KMS-11 (cell line): ENCODE results near the gene ACADM.
"Not testable (repeated sequence)": the region's sequence is repeated elsewhere in the genome, so short reads cannot be mapped to it uniquely, and the experiment has no call there.

Experiments
- H2AFZ ChIP-seq: fragments of 200-600 bp; sonication (generic); 2 replicates; pipeline ENCODE4 v1.6.1; 2016; ENCODE audit warnings: antibody characterized with exemption, mixed run types, low read depth
- H3K27ac ChIP-seq: fragments of 200-600 bp; sonication (generic); 2 replicates; pipeline ENCODE4 v1.6.1; 2016; ENCODE audit warnings: mild to moderate bottlenecking, mixed run types
- H3K27me3 ChIP-seq: fragments of 200-600 bp; sonication (generic); 2 replicates; pipeline ENCODE4 v1.6.1; 2017; ENCODE audit warnings: mild to moderate bottlenecking, low read depth, mixed run types, moderate library complexity; ENCODE audit not compliant: insufficient read depth
- H3K36me3 ChIP-seq: fragments of 200-600 bp; sonication (generic); 2 replicates; pipeline ENCODE4 v1.6.1; 2017; ENCODE audit warnings: mild to moderate bottlenecking, mixed run types; ENCODE audit not compliant: insufficient read depth
- H3K4me1 ChIP-seq: fragments of 200-600 bp; sonication (generic); 2 replicates; pipeline ENCODE4 v1.6.1; 2016; ENCODE audit warnings: mild to moderate bottlenecking, low read depth, mixed run types; ENCODE audit not compliant: poor library complexity, severe bottlenecking
- H3K4me2 ChIP-seq: fragments of 200-600 bp; sonication (generic); 2 replicates; pipeline ENCODE4 v1.7.0; 2016; ENCODE audit warnings: mild to moderate bottlenecking, mixed run types
- H3K4me3 ChIP-seq: fragments of 200-600 bp; sonication (generic); IDR thresholded peaks from 2 replicates; pipeline ENCODE4 v1.6.1; 2017; ENCODE audit warnings: low read depth, low read length, mixed read lengths; ENCODE audit not compliant: insufficient read depth
- H3K79me2 ChIP-seq: fragments of 200-600 bp; sonication (generic); 2 replicates; pipeline ENCODE4 v1.6.1; 2016; ENCODE audit warnings: low read depth, mixed run types; ENCODE audit not compliant: insufficient read depth
- H3K9ac ChIP-seq: fragments of 200-600 bp; sonication (generic); 2 replicates; pipeline ENCODE4 v1.6.1; 2016; ENCODE audit warnings: mild to moderate bottlenecking, mixed run types
- H4K20me1 ChIP-seq: fragments of 200-600 bp; sonication (generic); 2 replicates; pipeline ENCODE4 v1.6.1; 2016; ENCODE audit warnings: mild to moderate bottlenecking, mixed run types; ENCODE audit not compliant: insufficient read depth
- TF ChIP-seq, protein P1 (sequence below): fragments of 200-600 bp; sonication (generic); conservative IDR thresholded peaks from 2 replicates; pipeline ENCODE4 v1.6.1; 2017; ENCODE audit warnings: low read depth, mild to moderate bottlenecking, antibody characterized with exemption, low read length, moderate library complexity, mixed read lengths

ACADM gene

DNA sequence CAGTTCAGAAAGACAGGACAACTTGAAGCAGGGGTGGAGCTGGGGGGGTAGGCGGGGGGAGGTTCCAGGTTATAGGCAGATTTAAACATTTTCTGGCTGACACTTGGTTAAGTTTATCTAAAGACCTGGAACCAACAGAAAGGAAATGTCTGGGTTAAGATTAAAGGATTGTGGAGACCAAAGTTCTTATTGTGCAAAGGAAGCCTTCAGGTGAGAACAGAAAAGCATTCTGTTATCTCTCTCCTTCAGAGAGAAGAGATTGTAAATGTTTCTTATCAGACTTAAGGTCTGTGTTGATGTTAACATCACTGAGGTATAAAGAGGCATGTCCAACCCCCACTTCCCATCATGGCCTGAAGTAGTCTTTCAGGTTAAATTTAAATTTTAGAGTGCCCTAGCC, 3.7 kb upstream of the ACADM start:
- no peak overlapping the region for H3K27ac ChIP-seq
- no peaks in the 10 kb centered on the region for H4K20me1 ChIP-seq
- no peak overlapping the region for H3K9ac ChIP-seq
- H3K4me2 ChIP-seq: no peak overlapping the region
- H3K79me2 ChIP-seq: peaks cover 8% of the 10 kb centered on the region; the same call in 1 of the 2 replicates
- H3K4me3 ChIP-seq: no peak overlapping the region
- peaks cover 6% of the 10 kb centered on the region for H3K4me1 ChIP-seq
- no peaks in the 10 kb centered on the region for H3K36me3 ChIP-seq
- H2AFZ ChIP-seq: no peak overlapping the region
- H3K27me3 ChIP-seq: no peaks in the 10 kb centered on the region
- TF ChIP-seq, protein P1, sequence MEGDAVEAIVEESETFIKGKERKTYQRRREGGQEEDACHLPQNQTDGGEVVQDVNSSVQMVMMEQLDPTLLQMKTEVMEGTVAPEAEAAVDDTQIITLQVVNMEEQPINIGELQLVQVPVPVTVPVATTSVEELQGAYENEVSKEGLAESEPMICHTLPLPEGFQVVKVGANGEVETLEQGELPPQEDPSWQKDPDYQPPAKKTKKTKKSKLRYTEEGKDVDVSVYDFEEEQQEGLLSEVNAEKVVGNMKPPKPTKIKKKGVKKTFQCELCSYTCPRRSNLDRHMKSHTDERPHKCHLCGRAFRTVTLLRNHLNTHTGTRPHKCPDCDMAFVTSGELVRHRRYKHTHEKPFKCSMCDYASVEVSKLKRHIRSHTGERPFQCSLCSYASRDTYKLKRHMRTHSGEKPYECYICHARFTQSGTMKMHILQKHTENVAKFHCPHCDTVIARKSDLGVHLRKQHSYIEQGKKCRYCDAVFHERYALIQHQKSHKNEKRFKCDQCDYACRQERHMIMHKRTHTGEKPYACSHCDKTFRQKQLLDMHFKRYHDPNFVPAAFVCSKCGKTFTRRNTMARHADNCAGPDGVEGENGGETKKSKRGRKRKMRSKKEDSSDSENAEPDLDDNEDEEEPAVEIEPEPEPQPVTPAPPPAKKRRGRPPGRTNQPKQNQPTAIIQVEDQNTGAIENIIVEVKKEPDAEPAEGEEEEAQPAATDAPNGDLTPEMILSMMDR: no peak

DNA sequence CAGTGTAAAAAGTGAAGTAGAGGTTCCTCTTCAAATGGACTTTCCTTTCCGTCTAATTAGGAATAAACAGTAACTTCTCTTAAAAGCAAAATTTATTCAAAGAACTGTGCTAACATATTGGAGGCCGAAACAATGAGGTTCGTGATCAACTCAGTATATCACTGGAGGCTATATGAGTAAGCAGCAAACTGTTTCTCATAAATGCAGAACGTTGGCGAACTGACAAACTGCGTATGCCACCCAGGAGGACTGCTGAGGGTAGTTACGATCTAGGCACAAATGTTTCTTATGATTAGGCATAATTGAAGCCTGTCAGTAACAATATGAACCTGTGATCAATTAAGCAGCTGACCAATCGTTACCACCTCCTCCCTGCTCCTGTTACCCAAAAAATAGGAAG, 2.3 kb upstream of the ACADM start:
- H3K4me2 ChIP-seq, H3K4me3 ChIP-seq, H3K9ac ChIP-seq, H3K79me2 ChIP-seq, H2AFZ ChIP-seq, H3K27ac ChIP-seq, H3K27me3 ChIP-seq, H3K36me3 ChIP-seq, H4K20me1 ChIP-seq, H3K4me1 ChIP-seq: not testable (repeated sequence)

DNA sequence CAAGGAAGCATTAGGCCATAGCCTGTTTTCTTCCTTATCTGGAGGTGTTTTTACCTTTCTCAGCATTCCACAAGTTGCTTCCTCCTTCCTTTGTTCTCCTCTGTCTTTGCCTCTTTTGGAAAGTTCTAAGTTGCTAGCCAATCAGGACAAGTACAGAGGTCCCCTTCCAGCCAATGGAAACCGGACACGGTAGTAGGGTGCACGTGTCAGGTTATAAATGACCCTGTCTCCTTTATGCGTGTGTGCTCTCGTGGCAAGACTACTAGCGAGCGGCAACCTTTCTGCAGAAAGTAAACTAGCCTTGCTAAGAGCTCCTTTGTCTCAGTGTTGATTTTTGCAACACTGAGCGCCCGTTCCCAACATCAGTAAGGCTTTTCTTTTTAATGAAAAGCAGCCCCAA, 1.5 kb upstream of the ACADM start:
- Histone ChIP-seq H3K4me1 (peaks cover 7% of the 10 kb centered on the region), H3K4me3 (no peak overlapping the region), H3K36me3 (no peaks in the 10 kb centered on the region), H3K4me2 (no peak overlapping the region), H3K27me3 (no peaks in the 10 kb centered on the region), H3K79me2 (peaks cover 8% of the 10 kb centered on the region; the same call in 1 of the 2 replicates), H4K20me1 (no peaks in the 10 kb centered on the region), H3K9ac (no peak overlapping the region), H2AFZ (no peak overlapping the region), H3K27ac (no peak overlapping the region)
- TF ChIP-seq, protein P1: no peak

DNA sequence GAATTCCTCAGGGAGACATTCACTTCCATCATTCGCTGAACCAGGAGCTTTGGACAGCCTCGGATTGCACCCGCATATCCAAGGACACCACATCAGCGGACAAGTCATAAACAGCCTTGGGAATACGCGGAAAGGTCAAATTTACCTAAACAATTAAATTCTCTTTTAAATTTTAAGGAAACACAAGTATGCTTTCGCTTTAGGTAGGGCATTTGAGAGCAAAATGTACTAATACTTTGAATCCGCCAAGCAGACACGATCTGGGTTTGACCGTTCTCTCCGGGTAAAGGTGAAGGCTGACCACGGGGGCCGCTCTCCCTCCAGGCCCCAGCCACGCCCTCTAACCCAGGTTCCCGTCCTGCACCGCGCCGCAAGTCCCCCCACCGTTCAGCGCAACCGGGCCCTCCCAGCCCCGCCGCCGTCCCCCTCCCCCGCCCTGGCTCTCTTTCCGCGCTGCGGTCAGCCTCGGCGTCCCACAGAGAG, 479 bp upstream of the ACADM start:
- Histone ChIP-seq H3K79me2 (peaks cover 8% of the 10 kb centered on the region; the same call in 1 of the 2 replicates), H4K20me1 (no peaks in the 10 kb centered on the region), H2AFZ (peak overlapping the region; percentile 71), H3K9ac (peak overlapping the region; percentile 60; the same call in 1 of the 2 replicates), H3K4me3 (no peak overlapping the region), H3K4me1 (peaks cover 7% of the 10 kb centered on the region), H3K36me3 (no peaks in the 10 kb centered on the region), H3K4me2 (peak overlapping the region; percentile 60), H3K27ac (peak overlapping the region; percentile 59), H3K27me3 (no peaks in the 10 kb centered on the region)
- TF ChIP-seq, protein P1: no peak

DNA sequence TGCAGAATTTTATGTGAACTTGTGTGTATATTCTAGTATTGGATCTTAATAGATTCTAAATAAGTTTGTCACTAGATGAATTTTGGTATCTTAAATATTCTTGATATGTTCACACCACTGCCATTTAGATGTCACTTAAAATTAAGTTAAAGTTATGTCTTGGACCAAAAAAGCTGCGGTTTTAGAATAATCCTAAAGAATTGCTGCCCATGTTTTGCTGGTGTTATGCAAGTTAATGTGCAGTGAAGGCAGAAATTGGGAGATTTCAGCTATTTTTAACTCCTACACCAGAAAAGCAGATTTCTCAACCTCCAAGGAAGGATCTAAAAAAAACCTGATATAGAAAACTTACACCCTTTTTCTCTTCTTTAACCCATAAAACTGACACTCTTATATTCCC, 757 bp downstream of the ACADM start:
- TF ChIP-seq, protein P1: no peak
- peaks cover 8% of the 10 kb centered on the region; the same call in 1 of the 2 replicates for H3K79me2 ChIP-seq
- H3K27ac ChIP-seq: no peak overlapping the region; the same call in 1 of the 2 replicates

More for the DNA sequence above, 757 bp downstream of the ACADM start:
- H3K4me2 ChIP-seq: peak overlapping the region; percentile 57
- H3K9ac ChIP-seq: peak overlapping the region; percentile 60; the same call in 1 of the 2 replicates
- H2AFZ ChIP-seq: peak overlapping the region; percentile 69
- no peaks in the 10 kb centered on the region for H4K20me1 ChIP-seq
- no peaks in the 10 kb centered on the region for H3K27me3 ChIP-seq
- no peaks in the 10 kb centered on the region for H3K36me3 ChIP-seq
- H3K4me1 ChIP-seq: peaks cover 7% of the 10 kb centered on the region
- no peak overlapping the region for H3K4me3 ChIP-seq
